HepG2 (cell line): ENCODE measurements around the gene NAB1. TPM values are rescaled to one million over a fixed set of nuclear protein-coding genes. Genes with fewer than 3 reads are reported as not detected.

ENCODE experiments used
- UBTF ChIP-seq: sonication (generic); formaldehyde crosslinking; IDR thresholded peaks from 2 replicates; pipeline ENCODE4 v1.4.0; 2020; ENCODE audit warnings: mild to moderate bottlenecking, missing genetic modification reagents
- ZNF512B ChIP-seq: sonication (generic); formaldehyde crosslinking; IDR thresholded peaks from 2 replicates; pipeline ENCODE4 v1.5.1; 2020; ENCODE audit warnings: missing genetic modification reagents, mild to moderate bottlenecking, borderline replicate concordance
- polyA plus RNA-seq, 8 experiments: library from polyadenylated mRNA; depleted of rRNA in 3 of 8; stranded (reverse) in 7 of 8; unstranded in 1 of 8; fragments of >200 nt; fragmentation: Illumina TruSeq in 4 of 8; extraction: Trizol in 4 of 8; gene quantifications; 2 replicates each; pipeline versions ENCODE4 v1.2.1 to v1.2.3, GENCODE V29; 2011 to 2016; ENCODE audit warnings: low read depth in 4 of 8, missing spikeins in 1 of 8, mixed read lengths in 1 of 8; ENCODE audit not compliant: insufficient read depth in 1 of 8
- total RNA-seq, 5 experiments: library from RNA; depleted of rRNA; stranded (reverse); fragments of >200 nt; fragmentation: Illumina TruSeq; extraction: Trizol; gene quantifications; 2 replicates each; pipeline ENCODE4 v1.2.3, GENCODE V29; 2016; ENCODE audit warnings: low read depth in 1 of 5
- TF ChIP-seq, protein P1 (sequence below): sonication (generic); formaldehyde crosslinking; IDR thresholded peaks from 2 replicates; pipeline ENCODE4 v1.9.0; 2021; ENCODE audit warnings: missing genetic modification reagents, mild to moderate bottlenecking, borderline replicate concordance
- TF ChIP-seq, protein P2 (sequence below): sonication (generic); formaldehyde crosslinking; IDR thresholded peaks from 2 replicates; pipeline ENCODE4 v1.4.0; 2020; ENCODE audit warnings: mild to moderate bottlenecking, missing genetic modification reagents

The NAB1 gene
- total and polyA plus RNA-seq, 2 of the 13 experiments (the other 11 are each of a cell fraction or from before 2014, with no cell fraction given): 24.5 to 46.0 TPM

- TF ChIP-seq ZNF512B (CRISPR knock-in tag): no peak
- TF ChIP-seq, protein P1, sequence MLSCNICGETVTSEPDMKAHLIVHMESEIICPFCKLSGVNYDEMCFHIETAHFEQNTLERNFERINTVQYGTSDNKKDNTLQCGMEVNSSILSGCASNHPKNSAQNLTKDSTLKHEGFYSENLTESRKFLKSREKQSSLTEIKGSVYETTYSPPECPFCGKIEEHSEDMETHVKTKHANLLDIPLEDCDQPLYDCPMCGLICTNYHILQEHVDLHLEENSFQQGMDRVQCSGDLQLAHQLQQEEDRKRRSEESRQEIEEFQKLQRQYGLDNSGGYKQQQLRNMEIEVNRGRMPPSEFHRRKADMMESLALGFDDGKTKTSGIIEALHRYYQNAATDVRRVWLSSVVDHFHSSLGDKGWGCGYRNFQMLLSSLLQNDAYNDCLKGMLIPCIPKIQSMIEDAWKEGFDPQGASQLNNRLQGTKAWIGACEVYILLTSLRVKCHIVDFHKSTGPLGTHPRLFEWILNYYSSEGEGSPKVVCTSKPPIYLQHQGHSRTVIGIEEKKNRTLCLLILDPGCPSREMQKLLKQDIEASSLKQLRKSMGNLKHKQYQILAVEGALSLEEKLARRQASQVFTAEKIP (CRISPR knock-in tag): no peak
- TF ChIP-seq, protein P2, sequence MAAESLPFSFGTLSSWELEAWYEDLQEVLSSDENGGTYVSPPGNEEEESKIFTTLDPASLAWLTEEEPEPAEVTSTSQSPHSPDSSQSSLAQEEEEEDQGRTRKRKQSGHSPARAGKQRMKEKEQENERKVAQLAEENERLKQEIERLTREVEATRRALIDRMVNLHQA (CRISPR knock-in tag): no peak
- TF ChIP-seq UBTF (CRISPR knock-in tag): no peak
Observed at GRCh38 chr2:190646780-190647522, 1.9 kb upstream of the NAB1 start (continued).
